T-helper 1 cell treated with Interleukin-12 subunit alpha and Interleukin-12 subunit beta and Interleukin-4 antibody, amounts not matched to agents 30 μg/mL and 1 μg/mL, for 36 hours (primary cell): Measurements from ENCODE around the gene TSC2.
"Not testable (repeated sequence)": the region's sequence is repeated elsewhere in the genome, so short reads cannot be mapped to it uniquely, and the experiment has no call there.

Source experiments
- H3K27ac Mint-ChIP-seq: one replicate; pipeline ENCODE4 v1.8.0; 2021; ENCODE audit warnings: mild to moderate bottlenecking, mixed read lengths
- H3K27me3 Mint-ChIP-seq: one replicate; pipeline ENCODE4 v1.8.0; 2021; ENCODE audit warnings: low read depth, mixed read lengths
- H3K36me3 Mint-ChIP-seq: one replicate; pipeline ENCODE4 v1.8.0; 2021; ENCODE audit warnings: low read depth, mixed read lengths
- H3K4me1 Mint-ChIP-seq: one replicate; pipeline ENCODE4 v1.8.0; 2021; ENCODE audit warnings: low read depth, mixed read lengths
- H3K4me3 Mint-ChIP-seq: one replicate; pipeline ENCODE4 v1.8.0; 2021; ENCODE audit warnings: mild to moderate bottlenecking, moderate library complexity, mixed read lengths
- H3K9me3 Mint-ChIP-seq: one replicate; pipeline ENCODE4 v1.8.0; 2021; ENCODE audit warnings: mixed read lengths

Gene TSC2

DNA sequence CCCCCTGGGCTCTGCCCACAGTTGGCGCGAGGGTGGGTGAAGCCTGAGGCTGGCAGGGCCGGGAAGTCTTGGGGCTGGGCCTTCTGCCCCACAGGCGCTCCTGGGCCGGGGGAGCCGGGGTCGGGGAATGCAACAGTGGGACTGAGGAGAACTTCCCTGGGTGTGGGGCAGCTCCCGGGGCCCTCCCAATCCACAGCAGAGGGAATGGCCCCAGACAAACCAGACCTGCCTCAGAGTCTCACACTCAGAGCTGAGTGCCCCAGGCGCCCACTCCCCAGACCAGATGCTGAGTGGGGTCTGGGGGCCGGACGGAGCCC lies 76.5 kb downstream of the TSC2 start:
- H3K27me3 Mint-ChIP-seq, H3K4me3 Mint-ChIP-seq, H3K4me1 Mint-ChIP-seq, H3K27ac Mint-ChIP-seq, H3K36me3 Mint-ChIP-seq, H3K9me3 Mint-ChIP-seq: not testable (repeated sequence)

GRCh38 chr16:2124694-2125444 lies 77.1 kb downstream of the TSC2 start:
- H3K9me3 Mint-ChIP-seq, H3K27me3 Mint-ChIP-seq, H3K36me3 Mint-ChIP-seq, H3K4me1 Mint-ChIP-seq, H3K4me3 Mint-ChIP-seq, H3K27ac Mint-ChIP-seq: not testable (repeated sequence)

DNA sequence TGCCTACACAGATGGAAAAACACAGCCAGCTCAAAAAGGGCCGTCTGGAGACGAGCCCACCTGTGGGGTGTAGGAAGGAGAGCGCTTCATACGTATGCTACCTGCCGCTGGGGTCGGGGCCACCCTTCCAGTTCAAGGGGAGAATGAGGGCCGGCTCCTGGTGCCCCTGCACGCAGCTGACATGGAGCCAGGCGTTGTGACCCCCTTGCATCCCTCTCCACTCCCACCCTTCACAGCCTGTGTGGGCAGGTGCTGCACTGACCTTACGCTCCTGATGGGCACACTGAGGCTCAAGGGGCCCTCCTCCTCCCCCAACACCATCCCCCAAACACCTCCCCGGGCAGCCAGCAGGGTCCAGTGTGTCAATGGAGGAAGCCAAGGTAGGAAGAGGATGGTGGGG lies 77.8 kb downstream of the TSC2 start:
- H3K27me3 Mint-ChIP-seq, H3K4me1 Mint-ChIP-seq, H3K9me3 Mint-ChIP-seq, H3K27ac Mint-ChIP-seq, H3K36me3 Mint-ChIP-seq, H3K4me3 Mint-ChIP-seq: not testable (repeated sequence)

DNA sequence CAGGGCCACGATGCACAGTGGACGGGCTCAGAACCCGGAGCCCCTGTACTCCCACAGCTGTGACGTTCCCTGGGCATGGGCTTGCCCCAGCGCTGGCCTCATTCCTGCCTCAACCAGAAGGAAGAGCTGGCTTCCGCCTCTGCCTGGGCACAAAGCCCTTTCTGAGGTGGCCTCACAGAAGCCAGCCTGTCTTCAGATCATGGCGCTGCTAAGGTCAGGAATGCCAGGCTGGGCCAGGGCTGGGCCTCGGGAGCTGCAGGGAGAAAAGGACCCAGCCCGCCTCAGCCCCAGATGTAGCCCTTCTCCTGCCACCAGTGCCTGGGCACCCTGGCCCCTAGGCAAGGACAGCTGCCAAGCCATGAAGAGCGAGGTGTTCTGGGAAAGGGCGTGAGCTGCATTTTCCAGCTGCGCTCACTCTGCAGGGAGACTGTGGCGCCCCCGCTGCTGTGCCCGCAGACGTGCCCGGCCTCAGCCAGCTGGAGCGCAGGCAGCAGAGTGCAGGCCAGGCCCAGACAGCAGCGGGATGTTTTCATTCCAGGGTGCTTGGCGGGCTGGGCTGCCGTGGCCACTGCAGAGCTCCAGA lies 78.5 kb downstream of the TSC2 start:
- not testable (repeated sequence) for H3K4me3 Mint-ChIP-seq, H3K36me3 Mint-ChIP-seq, H3K27ac Mint-ChIP-seq, H3K27me3 Mint-ChIP-seq, H3K4me1 Mint-ChIP-seq, H3K9me3 Mint-ChIP-seq

DNA sequence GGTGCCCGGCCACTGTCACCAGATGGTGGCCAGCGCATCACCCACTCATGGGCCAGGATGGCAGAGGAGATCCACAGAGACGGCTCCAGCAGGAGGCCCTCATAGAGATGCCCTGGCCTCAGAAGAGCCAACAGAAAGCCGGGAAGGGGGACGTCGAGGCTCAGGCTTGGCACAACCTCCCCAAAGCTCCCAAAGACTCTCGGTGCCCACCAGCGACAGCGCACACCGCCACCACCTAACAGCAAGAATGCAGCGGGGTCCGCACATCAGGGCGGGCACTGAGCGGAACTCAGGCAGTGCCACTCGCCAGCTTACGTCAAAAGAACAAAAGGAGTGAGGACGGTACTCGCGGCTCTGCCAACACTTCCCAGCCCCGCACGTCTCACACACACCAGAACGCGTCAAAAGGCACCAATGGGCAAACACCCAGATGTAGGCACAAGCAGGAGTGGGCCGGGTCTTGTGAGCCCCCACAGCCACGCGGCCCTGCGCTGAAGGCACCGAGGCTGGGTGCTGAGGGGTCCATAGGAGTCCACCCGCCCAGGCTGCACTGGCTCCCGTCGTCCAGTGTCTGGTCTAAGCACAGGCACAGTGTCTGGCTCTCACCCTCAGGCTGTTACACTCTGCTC lies 79.3 kb downstream of the TSC2 start:
- H3K27ac Mint-ChIP-seq, H3K4me3 Mint-ChIP-seq: not testable (repeated sequence)

GRCh38 chr16:2127630-2128280 lies 80.0 kb downstream of the TSC2 start:
- not testable (repeated sequence) for H3K27me3 Mint-ChIP-seq, H3K9me3 Mint-ChIP-seq, H3K4me1 Mint-ChIP-seq, H3K27ac Mint-ChIP-seq, H3K4me3 Mint-ChIP-seq, H3K36me3 Mint-ChIP-seq

More for the DNA sequence above, 79.3 kb downstream of the TSC2 start:
- not testable (repeated sequence) for H3K9me3 Mint-ChIP-seq, H3K27me3 Mint-ChIP-seq, H3K4me1 Mint-ChIP-seq, H3K36me3 Mint-ChIP-seq

DNA sequence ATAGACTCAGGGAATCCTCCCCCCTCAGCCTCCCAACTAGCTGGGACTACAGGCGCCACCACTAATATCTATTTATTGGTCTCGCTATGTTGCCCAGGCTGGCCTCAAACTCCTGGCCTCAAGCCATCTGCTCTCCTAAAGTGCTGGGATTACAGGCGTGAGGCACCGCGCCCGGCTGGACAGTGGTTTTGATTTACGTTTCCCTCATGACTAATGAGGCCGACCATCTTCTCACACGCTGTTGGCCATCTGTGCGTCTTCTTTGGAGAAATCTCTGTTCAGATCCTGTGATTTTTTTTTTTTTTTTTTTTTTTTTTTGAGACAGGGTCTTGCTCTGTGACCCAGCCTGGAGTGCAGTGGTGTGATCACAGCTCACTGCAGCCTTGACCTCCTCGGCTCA lies 81.5 kb downstream of the TSC2 start:
- not testable (repeated sequence) for H3K27ac Mint-ChIP-seq, H3K27me3 Mint-ChIP-seq, H3K4me3 Mint-ChIP-seq, H3K36me3 Mint-ChIP-seq, H3K9me3 Mint-ChIP-seq, H3K4me1 Mint-ChIP-seq

- not testable (repeated sequence) for H3K4me3 Mint-ChIP-seq, H3K27ac Mint-ChIP-seq, H3K36me3 Mint-ChIP-seq, H3K27me3 Mint-ChIP-seq, H3K9me3 Mint-ChIP-seq, H3K4me1 Mint-ChIP-seq
Observed at GRCh38 chr16:2129890-2130447, 82.2 kb downstream of the TSC2 start.

- not testable (repeated sequence) for H3K27me3 Mint-ChIP-seq, H3K36me3 Mint-ChIP-seq, H3K4me3 Mint-ChIP-seq, H3K4me1 Mint-ChIP-seq, H3K9me3 Mint-ChIP-seq, H3K27ac Mint-ChIP-seq
Observed at GRCh38 chr16:2133797-2134196, 86.0 kb downstream of the TSC2 start.

- H3K27ac Mint-ChIP-seq = not testable (repeated sequence)
Observed at GRCh38 chr16:2135071-2135470, 87.3 kb downstream of the TSC2 start.

GRCh38 chr16:2135770-2136490 lies 88.1 kb downstream of the TSC2 start, which contains the start of gene PKD1:
TSS of gene PKD1 (minus strand) at chr16:2135898. CDS start at chr16:2135689, 209 bp downstream.
- H3K27me3 Mint-ChIP-seq, H3K4me1 Mint-ChIP-seq, H3K36me3 Mint-ChIP-seq, H3K9me3 Mint-ChIP-seq: not testable (repeated sequence)
- Mint-ChIP-seq H3K27ac (peak within 1 kb of the TSS; percentile 94), H3K4me3 (peak within 1 kb of the TSS; percentile 91)

More at GRCh38 chr16:2135071-2135470, 87.3 kb downstream of the TSC2 start:
- not testable (repeated sequence) for H3K4me1 Mint-ChIP-seq, H3K9me3 Mint-ChIP-seq, H3K36me3 Mint-ChIP-seq, H3K27me3 Mint-ChIP-seq
- H3K4me3 Mint-ChIP-seq = peak overlapping the region; percentile 64
